HG03520 (cell line): ENCODE results near the gene ADCY5.

Experiments used
- ATAC-seq: cut with Tn5 transposase; IDR thresholded peaks from one replicate; pipeline ENCODE4 v1.9.1; 2021; ENCODE audit warnings: mild to moderate bottlenecking, moderate library complexity; ENCODE audit not compliant: unreplicated experiment

ADCY5 gene

GRCh38 chr3:123411340-123412040, 37.4 kb downstream of the ADCY5 start:
- ATAC-seq: no peak

- ATAC-seq: no peak
Measured at GRCh38 chr3:123410149-123410515, 38.8 kb downstream of the ADCY5 start.

DNA sequence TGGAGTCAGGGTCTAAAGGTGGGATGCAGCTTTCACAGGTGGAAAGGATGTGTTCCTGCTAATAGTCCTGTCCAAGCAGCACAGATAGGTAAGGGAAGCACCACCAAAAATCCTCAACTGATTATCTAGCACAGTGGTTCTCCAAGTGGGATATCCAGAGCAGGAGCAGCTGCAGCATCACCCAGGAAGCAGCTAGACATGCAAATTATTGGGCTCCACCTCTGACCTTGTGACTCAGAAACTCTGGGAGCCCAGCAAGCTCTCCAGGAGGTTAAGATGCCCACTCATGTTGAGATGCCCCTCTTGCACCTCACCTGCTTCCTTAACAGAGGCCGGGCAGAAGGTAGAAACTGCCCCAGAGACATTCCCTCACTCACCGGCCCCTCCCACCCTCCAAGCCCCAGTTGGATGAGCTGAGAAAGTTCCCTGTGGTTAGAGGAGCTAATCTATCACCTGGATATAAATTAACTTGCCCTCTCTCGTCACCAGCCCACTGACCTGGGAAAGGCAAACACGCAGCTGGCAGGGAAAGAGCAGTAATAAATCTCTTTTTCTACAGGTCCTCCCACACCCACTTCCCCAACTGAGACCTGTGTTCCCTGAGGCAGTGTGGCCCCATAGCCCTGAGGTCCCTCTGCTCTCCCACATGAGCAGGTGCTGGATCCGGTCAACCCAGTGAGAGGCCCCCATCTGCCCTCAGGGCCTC, 39.3 kb downstream of the ADCY5 start:
- ATAC-seq: no peak

GRCh38 chr3:123406598-123406997, 42.3 kb downstream of the ADCY5 start:
- no peak for ATAC-seq

DNA sequence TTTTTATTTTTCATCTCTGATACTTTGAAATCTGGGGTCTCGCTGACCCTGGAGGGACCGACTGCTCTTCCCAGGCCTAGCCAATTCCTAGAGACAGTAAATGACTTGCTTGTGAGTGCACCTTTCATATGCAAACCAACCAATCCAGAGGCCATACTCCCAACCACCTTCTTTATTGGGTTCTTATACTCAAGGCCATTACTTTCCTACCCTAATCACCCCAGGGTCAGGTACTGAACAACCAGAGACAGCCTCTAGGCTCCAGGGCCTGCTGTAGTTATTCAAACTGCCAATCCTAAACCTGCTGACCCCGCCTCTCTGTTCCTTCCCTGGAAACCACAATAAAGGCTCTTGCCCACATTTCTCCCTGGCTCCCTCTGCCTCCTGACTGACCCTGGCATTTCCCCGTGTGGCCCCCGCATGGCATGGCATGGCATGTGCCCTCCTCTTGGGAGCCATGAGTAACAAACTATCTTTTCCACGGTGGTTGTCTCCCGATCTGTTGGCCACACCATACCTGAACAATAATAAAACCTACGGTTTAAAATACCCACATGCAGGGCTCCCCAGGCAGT, 42.9 kb downstream of the ADCY5 start:
- no peak for ATAC-seq

GRCh38 chr3:123405021-123405420, 43.9 kb downstream of the ADCY5 start:
- ATAC-seq: no peak

DNA sequence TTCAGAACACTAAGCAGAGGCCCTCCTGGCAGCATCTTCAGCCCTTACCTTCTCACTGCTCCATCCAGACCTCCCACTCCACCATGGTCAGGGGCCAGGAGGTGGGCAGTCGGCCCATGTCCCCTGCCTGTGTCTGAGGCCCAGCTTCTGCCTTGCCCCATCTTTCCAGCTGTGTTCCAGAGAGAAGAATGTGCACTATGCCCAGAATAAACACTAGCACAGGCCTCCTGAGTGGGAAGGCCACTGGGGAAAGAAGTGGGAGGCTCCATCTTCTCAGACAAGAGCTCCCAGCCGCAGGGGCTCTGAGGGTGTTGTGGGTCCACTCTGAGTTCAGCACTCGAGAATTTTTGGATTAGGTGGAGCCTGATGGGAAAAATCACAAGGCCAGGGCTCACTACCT, 44.5 kb downstream of the ADCY5 start:
- no peak for ATAC-seq

GRCh38 chr3:123401836-123402530, 46.9 kb downstream of the ADCY5 start:
- no peak for ATAC-seq

- ATAC-seq: no peak
Measured at GRCh38 chr3:123400169-123400568, 48.7 kb downstream of the ADCY5 start.

GRCh38 chr3:123399653-123400052, 49.2 kb downstream of the ADCY5 start:
- no peak for ATAC-seq

- no peak for ATAC-seq
Measured at GRCh38 chr3:123397921-123398785, 50.7 kb downstream of the ADCY5 start.

GRCh38 chr3:123397050-123397590, 51.8 kb downstream of the ADCY5 start:
- ATAC-seq: no peak

GRCh38 chr3:123396171-123397049, 52.5 kb downstream of the ADCY5 start:
- no peak for ATAC-seq

DNA sequence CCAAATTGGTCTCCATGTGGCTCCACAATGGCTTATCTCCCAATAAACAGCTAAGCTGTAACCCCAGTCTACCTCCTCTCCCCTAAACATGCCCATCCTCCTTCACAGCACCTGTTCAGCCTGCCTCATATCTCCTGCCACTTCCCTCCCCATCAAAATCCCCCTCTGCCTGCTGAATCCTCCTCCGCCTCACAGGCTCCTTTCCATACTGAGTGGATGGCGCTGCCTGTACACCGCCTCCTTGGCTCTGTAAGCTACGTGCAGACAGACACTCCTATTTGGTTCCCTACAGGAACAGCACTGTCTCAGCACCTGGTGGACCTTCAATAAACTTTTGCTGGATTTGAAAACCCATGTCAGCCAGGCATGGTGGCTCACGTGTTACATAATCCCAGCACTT, 53.7 kb downstream of the ADCY5 start:
- ATAC-seq: no peak

GRCh38 chr3:123394391-123395020, 54.4 kb downstream of the ADCY5 start:
- ATAC-seq: no peak

DNA sequence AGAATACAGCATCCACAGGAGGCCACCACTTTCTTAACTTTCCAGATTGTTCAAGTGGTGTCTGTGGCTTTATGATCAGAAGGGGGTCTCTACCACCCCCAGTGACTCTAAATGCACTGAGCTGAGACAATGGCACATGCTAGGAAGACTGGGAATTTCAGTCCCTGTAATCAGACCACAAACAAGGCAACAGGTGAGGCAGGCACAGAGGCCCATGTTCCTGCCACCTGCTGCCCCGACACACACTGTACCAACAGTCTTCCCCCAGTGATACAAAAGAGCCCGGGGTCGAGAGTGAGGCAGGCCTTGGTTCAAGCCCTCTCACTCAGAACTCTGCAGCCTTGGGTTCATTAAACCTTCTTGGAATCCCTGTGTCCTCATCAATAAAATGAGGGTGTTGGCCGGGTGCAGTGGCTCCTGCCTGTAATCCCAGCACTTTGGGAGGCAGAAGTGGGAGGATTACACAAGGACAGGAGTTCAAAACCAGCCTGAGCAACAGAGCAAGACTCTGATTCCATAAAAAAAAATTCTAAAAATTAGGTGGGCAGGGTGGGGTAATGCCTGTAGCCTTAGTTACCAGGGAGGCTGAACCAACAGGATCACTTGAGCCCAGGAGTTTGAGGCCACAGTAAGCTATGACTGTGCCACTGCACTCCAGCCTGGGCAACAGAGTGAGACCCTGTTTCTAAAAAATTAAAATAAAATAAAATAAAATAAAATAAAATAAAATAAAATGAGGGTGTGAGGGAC, 55.8 kb downstream of the ADCY5 start:
- ATAC-seq: no peak

DNA sequence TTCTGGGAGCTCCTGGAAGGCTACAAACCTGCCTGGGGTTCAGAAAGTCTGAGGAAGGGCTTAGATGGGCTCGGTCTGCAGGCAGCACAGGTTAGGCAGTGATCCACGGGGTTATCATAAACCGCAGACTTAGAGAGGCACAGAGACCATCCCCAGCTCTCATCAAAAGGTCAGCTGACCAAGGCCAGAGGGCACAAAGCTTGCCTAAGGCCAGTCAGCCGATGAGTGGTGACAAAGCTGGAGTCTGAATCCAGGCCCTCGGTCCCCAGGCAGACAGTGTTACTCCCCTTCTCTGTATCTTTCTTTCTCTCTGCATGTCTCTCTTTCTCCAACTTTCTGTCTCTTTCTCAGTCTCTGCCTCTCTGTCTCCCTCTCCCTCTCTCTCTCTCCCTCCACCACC, 56.5 kb downstream of the ADCY5 start:
- ATAC-seq: no peak

DNA sequence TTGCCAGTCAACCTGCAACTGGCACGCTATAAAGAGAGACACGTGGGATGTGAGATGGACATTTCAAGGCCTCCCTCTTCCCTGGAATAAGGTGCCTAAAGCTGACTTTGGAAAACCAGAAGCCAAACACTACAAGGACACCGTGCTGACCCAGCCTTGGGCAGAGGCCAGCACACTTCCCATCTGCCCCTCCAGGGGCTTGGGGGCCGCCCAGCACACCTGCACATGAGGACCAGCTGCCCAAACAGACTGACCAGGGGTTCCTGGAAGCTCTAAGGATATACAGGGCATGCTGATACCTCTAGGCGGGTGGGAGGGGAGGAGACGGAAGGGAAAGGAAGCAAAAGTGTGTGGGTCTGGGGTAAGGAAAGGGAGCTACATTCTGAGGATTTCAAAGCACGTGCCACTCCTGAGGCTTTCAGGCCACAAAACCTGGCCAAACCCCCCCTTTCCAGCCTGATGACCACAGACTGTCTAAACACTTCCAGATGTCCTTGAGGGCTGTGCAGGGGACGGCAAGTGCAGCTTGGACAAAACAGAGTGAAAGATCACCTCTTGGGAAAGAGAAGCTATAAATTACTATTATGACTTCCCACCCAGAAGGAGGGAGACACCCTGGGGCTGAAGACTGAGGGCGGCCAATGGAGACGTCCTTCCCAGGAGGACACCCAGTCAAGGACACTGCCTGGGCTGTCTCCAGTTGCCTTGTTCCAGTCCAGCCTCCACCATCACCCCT, 57.9 kb downstream of the ADCY5 start:
- ATAC-seq: no peak
